ENCODE results near the gene LETM1.
"Not testable (repeated sequence)": the region's sequence is repeated elsewhere in the genome, so short reads cannot be mapped to it uniquely, and the experiment has no call there.

The LETM1 gene

GRCh38 chr4:1844618-1845017, 11.3 kb downstream of the LETM1 start:
- H2AK5ac ChIP-seq (ENCODE audit: low read length); H3K79me1 ChIP-seq (ENCODE audit: low read length); H3K18ac ChIP-seq (ENCODE audit: low read length); H3K14ac ChIP-seq (ENCODE audit: low read length); H3K23ac ChIP-seq (ENCODE audit: low read length); H3K4me1 ChIP-seq (ENCODE audit: control insufficient read depth in 1 of 2, insufficient read depth in 2 of 2, low read length in 2 of 2); DNase-seq; H3K9me3 ChIP-seq (ENCODE audit: insufficient read depth, low read depth, low read length); H2AFZ ChIP-seq (ENCODE audit: insufficient read depth, low read length, poor library complexity); H3K27ac ChIP-seq (ENCODE audit: low read depth, low read length); H3K27me3 ChIP-seq (ENCODE audit: insufficient read depth, low read length); H3K9ac ChIP-seq (ENCODE audit: low read length); H2BK5ac ChIP-seq (ENCODE audit: low read depth, low read length, poor library complexity); H3K4me3 ChIP-seq (ENCODE audit: low read depth, low read length); H3K79me2 ChIP-seq (ENCODE audit: control insufficient read depth, insufficient read depth, low read length, poor library complexity); H2BK12ac ChIP-seq (ENCODE audit: low read length); H4K91ac ChIP-seq (ENCODE audit: low read depth, low read length); H2BK120ac ChIP-seq (ENCODE audit: insufficient read depth, low read length, poor library complexity); H4K8ac ChIP-seq (ENCODE audit: low read depth, low read length); H3K4ac ChIP-seq (ENCODE audit: low read depth, low read length); H3K4me2 ChIP-seq (ENCODE audit: low read length); H4K12ac ChIP-seq (ENCODE audit: low read depth, low read length): not testable (repeated sequence)
- no CpG with 5 or more reads among the region's 10 CpGs for WGBS (ENCODE audit: extremely low coverage, insufficient coverage, insufficient read length)
- H3K36me3 ChIP-seq (ENCODE audit: control insufficient read depth in 1 of 2, insufficient read depth in 2 of 2, low read length in 2 of 2): peaks cover 17 to 22% of the 10 kb centered on the region in 2 experiments

- Histone ChIP-seq H3K18ac (ENCODE audit: low read length) (no peak overlapping the region), H4K12ac (ENCODE audit: low read depth, low read length) (no peak overlapping the region), H2BK12ac (ENCODE audit: low read length) (no peak overlapping the region), H3K36me3 (ENCODE audit: control insufficient read depth in 1 of 2, insufficient read depth in 2 of 2, low read length in 2 of 2) (peaks cover 24 to 29% of the 10 kb centered on the region in 2 experiments), H2BK120ac (ENCODE audit: insufficient read depth, low read length, poor library complexity) (no peak overlapping the region), H2BK5ac (ENCODE audit: low read depth, low read length, poor library complexity) (no peak overlapping the region), H3K27ac (ENCODE audit: low read depth, low read length) (no peak overlapping the region), H2AFZ (ENCODE audit: insufficient read depth, low read length, poor library complexity) (no peak overlapping the region), H3K14ac (ENCODE audit: low read length) (no peak overlapping the region), H3K4me2 (ENCODE audit: low read length) (no peak overlapping the region), H3K23ac (ENCODE audit: low read length) (no peak overlapping the region), H2AK5ac (ENCODE audit: low read length) (no peak overlapping the region), H3K4me1 (ENCODE audit: control insufficient read depth in 1 of 2, insufficient read depth in 2 of 2, low read length in 2 of 2) (no peaks in the 10 kb centered on the region), H3K4ac (ENCODE audit: low read depth, low read length) (no peak overlapping the region), H3K4me3 (ENCODE audit: low read depth, low read length) (peak overlapping the region; percentile 2), H4K91ac (ENCODE audit: low read depth, low read length) (no peak overlapping the region), H3K79me1 (ENCODE audit: low read length) (no peaks in the 10 kb centered on the region), H3K9me3 (ENCODE audit: insufficient read depth, low read depth, low read length) (no peaks in the 10 kb centered on the region), H3K9ac (ENCODE audit: low read length) (no peak overlapping the region), H3K79me2 (ENCODE audit: control insufficient read depth, insufficient read depth, low read length, poor library complexity) (no peaks in the 10 kb centered on the region), H3K27me3 (ENCODE audit: insufficient read depth, low read length) (no peaks in the 10 kb centered on the region), H4K8ac (ENCODE audit: low read depth, low read length) (no peak overlapping the region)
- WGBS (ENCODE audit: extremely low coverage, insufficient coverage, insufficient read length): no CpG with 5 or more reads among the region's 10 CpGs
- no peak for DNase-seq
These were observed 12.1 kb downstream of the LETM1 start for GRCh38 chr4:1843852-1844251.

- Histone ChIP-seq H3K4ac (ENCODE audit: low read depth, low read length) (no peak overlapping the region), H3K27ac (ENCODE audit: low read depth, low read length) (no peak overlapping the region), H4K12ac (ENCODE audit: low read depth, low read length) (no peak overlapping the region), H3K27me3 (ENCODE audit: insufficient read depth, low read length) (no peaks in the 10 kb centered on the region), H2AFZ (ENCODE audit: insufficient read depth, low read length, poor library complexity) (no peak overlapping the region), H3K4me3 (ENCODE audit: low read depth, low read length) (no peak overlapping the region), H4K91ac (ENCODE audit: low read depth, low read length) (no peak overlapping the region), H3K4me2 (ENCODE audit: low read length) (no peak overlapping the region), H3K36me3 (ENCODE audit: control insufficient read depth in 1 of 2, insufficient read depth in 2 of 2, low read length in 2 of 2) (peaks cover 27 to 34% of the 10 kb centered on the region in 2 experiments), H3K18ac (ENCODE audit: low read length) (no peak overlapping the region), H2AK5ac (ENCODE audit: low read length) (no peak overlapping the region), H3K14ac (ENCODE audit: low read length) (no peak overlapping the region), H3K79me2 (ENCODE audit: control insufficient read depth, insufficient read depth, low read length, poor library complexity) (no peaks in the 10 kb centered on the region), H3K23ac (ENCODE audit: low read length) (no peak overlapping the region), H2BK12ac (ENCODE audit: low read length) (no peak overlapping the region), H4K8ac (ENCODE audit: low read depth, low read length) (no peak overlapping the region), H2BK120ac (ENCODE audit: insufficient read depth, low read length, poor library complexity) (no peak overlapping the region), H3K9me3 (ENCODE audit: insufficient read depth, low read depth, low read length) (no peaks in the 10 kb centered on the region), H3K4me1 (ENCODE audit: control insufficient read depth in 1 of 2, insufficient read depth in 2 of 2, low read length in 2 of 2) (no peaks in the 10 kb centered on the region), H2BK5ac (ENCODE audit: low read depth, low read length, poor library complexity) (no peak overlapping the region), H3K79me1 (ENCODE audit: low read length) (no peaks in the 10 kb centered on the region), H3K9ac (ENCODE audit: low read length) (no peak overlapping the region)
- no CpG with 5 or more reads among the region's 17 CpGs for WGBS (ENCODE audit: extremely low coverage, insufficient coverage, insufficient read length)
- peak; percentile 58 to 75 for DNase-seq
These were observed 12.9 kb downstream of the LETM1 start for GRCh38 chr4:1842993-1843448.

DNA sequence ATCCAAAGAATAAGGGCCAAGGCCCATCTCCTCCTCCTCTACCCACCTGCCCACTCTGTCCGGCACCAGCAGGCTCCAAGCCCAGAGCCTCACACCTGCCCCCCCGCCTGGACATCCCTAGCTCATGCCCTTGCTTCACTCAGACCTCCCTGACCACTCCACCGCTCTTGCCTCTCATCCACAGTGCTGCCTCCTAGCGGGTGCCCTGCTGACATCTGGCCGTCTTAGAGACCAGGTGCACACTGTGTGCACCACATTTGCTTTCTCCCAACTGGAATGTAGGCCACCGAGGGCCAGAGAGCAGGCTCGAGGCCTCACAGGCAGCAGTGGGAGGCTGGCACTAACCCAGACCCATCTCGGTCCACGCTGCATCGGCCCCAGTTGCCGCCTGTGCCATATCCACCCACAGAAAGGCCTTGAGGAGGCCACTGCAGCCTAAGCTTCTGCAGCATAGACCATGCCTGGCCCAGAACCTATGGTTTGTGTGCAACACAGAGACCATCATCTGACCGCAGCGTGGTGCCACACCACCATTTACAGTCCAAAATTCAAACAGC, 13.5 kb downstream of the LETM1 start:
- H3K4me1 ChIP-seq (ENCODE audit: control insufficient read depth in 1 of 2, insufficient read depth in 2 of 2, low read length in 2 of 2): no peaks in the 10 kb centered on the region
- no peak overlapping the region for H4K91ac ChIP-seq (ENCODE audit: low read depth, low read length)
- no peak overlapping the region for H3K4me3 ChIP-seq (ENCODE audit: low read depth, low read length)
- H2BK120ac ChIP-seq (ENCODE audit: insufficient read depth, low read length, poor library complexity): no peak overlapping the region
- H3K4me2 ChIP-seq (ENCODE audit: low read length): no peak overlapping the region
- H2AFZ ChIP-seq (ENCODE audit: insufficient read depth, low read length, poor library complexity): no peak overlapping the region
- H3K4ac ChIP-seq (ENCODE audit: low read depth, low read length): no peak overlapping the region
- H3K23ac ChIP-seq (ENCODE audit: low read length): no peak overlapping the region
- no peak overlapping the region for H4K12ac ChIP-seq (ENCODE audit: low read depth, low read length)
- no peak overlapping the region for H4K8ac ChIP-seq (ENCODE audit: low read depth, low read length)
- peaks cover 27 to 34% of the 10 kb centered on the region in 2 experiments for H3K36me3 ChIP-seq (ENCODE audit: control insufficient read depth in 1 of 2, insufficient read depth in 2 of 2, low read length in 2 of 2)
- H3K79me2 ChIP-seq (ENCODE audit: control insufficient read depth, insufficient read depth, low read length, poor library complexity): no peaks in the 10 kb centered on the region
- H3K9me3 ChIP-seq (ENCODE audit: insufficient read depth, low read depth, low read length): no peaks in the 10 kb centered on the region
- no peak overlapping the region for H3K9ac ChIP-seq (ENCODE audit: low read length)
- H3K18ac ChIP-seq (ENCODE audit: low read length): no peak overlapping the region
- H2BK5ac ChIP-seq (ENCODE audit: low read depth, low read length, poor library complexity): no peak overlapping the region
- no peak overlapping the region for H3K14ac ChIP-seq (ENCODE audit: low read length)
- no peaks in the 10 kb centered on the region for H3K79me1 ChIP-seq (ENCODE audit: low read length)
- no peak for DNase-seq
- WGBS (ENCODE audit: extremely low coverage, insufficient coverage, insufficient read length): no CpG with 5 or more reads among the region's 13 CpGs
- no peak overlapping the region for H2BK12ac ChIP-seq (ENCODE audit: low read length)
- H2AK5ac ChIP-seq (ENCODE audit: low read length): no peak overlapping the region
- no peaks in the 10 kb centered on the region for H3K27me3 ChIP-seq (ENCODE audit: insufficient read depth, low read length)
- H3K27ac ChIP-seq (ENCODE audit: low read depth, low read length): no peak overlapping the region
